Measurements from ENCODE around the gene PRIMA1.

DNA sequence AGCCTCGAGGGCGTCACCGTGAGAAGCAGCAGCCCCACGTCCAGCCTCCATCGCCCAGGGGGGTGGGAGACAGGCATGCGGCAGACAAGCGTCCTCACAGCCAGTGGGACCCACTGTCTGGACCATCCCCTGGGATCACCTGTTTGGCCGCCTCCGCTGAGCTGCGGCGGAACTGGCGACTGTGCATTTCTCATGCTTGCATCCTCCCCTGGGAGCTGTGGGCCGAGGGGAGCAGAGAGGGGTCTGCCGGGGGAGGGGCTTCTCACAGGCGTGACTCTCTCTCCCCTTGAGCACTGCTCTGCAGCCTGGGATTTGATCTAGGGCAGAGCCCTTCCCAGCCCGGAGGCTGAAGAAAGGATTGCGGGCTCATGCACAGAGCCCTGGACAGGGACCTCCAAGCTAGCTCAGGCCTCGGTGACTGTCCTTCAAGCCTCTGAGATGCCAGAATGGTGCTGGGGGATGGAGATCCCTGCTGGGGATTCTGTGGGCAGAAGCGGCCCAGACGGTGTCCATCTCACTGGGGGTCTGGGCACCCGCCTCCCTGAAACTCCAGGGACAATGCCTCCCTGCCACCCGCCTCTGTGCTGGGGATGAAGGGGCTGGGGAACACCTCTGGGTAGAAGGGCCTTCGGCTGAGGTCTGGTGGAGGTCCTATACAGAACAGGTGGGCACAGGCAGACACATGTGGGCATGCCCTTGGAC, 61.1 kb downstream of the PRIMA1 start:
- no peak for TF ChIP-seq CTCF (IDR thresholded peaks at IDR 0.05)
- TF ChIP-seq POLR2A (IDR thresholded peaks at IDR 0.05): no peak

Measured in esophagus squamous epithelium (tissue), 4 donors.